Measurements from ENCODE around the gene CBLC. TPM values are rescaled to one million over a fixed set of nuclear protein-coding genes. Genes with fewer than 3 reads are reported as not detected.

Gene CBLC
- not detected for total RNA-seq (2021; fragmentation: NEBNext Ultra II Directional; extraction: Animal tissue kit (Norgen Biotek cat#: 25700))
- long read RNA-seq: 0 reads

- no peak for DNase-seq
- H3K4me3 Mint-ChIP-seq: no peak within 1 kb of the TSS
Measured at GRCh38 chr19:44777715-44778347, at the start of gene CBLC. Gene CBLC, plus strand, starts transcription at chr19:44777890. Its CDS starts 42 bp downstream, at chr19:44777932.

GRCh38 chr19:44728178-44728577 is 49.5 kb upstream of the CBLC start:
- Mint-ChIP-seq H3K27ac (no peak overlapping the region), H3K36me3 (ENCODE audit: low read depth) (no peaks in the 10 kb centered on the region), H3K9me3 (no peaks in the 10 kb centered on the region), H3K4me3 (no peak overlapping the region), H3K4me1 (ENCODE audit: low read depth) (peaks cover 19% of the 10 kb centered on the region), H3K27me3 (ENCODE audit: insufficient read depth) (no peaks in the 10 kb centered on the region; the same call in 1 of the 2 replicates)
- DNase-seq: no peak
- TF ChIP-seq CTCF (IDR thresholded peaks at IDR 0.05): no peak

More at GRCh38 chr19:44777715-44778347, at the start of gene CBLC:
- Mint-ChIP-seq H3K27me3 (ENCODE audit: insufficient read depth) (no peaks in the 10 kb centered on the region), H3K27ac (no peak within 1 kb of the TSS), H3K36me3 (ENCODE audit: low read depth) (no peaks in the 10 kb centered on the region; the same call in 1 of the 2 replicates), H3K9me3 (no peaks in the 10 kb centered on the region), H3K4me1 (ENCODE audit: low read depth) (peaks cover 23% of the 10 kb centered on the region)
- TF ChIP-seq CTCF (IDR thresholded peaks at IDR 0.05): no peak

GRCh38 chr19:44729516-44730033 is 48.1 kb upstream of the CBLC start:
- no peaks in the 10 kb centered on the region; the same call in 1 of the 2 replicates for H3K27me3 Mint-ChIP-seq (ENCODE audit: insufficient read depth)
- TF ChIP-seq CTCF (IDR thresholded peaks at IDR 0.05): no peak
- H3K4me3 Mint-ChIP-seq: no peak overlapping the region
- DNase-seq: no peak
- H3K9me3 Mint-ChIP-seq: no peaks in the 10 kb centered on the region
- H3K36me3 Mint-ChIP-seq (ENCODE audit: low read depth): no peaks in the 10 kb centered on the region
- peaks cover 5% of the 10 kb centered on the region for H3K4me1 Mint-ChIP-seq (ENCODE audit: low read depth)
- no peak overlapping the region for H3K27ac Mint-ChIP-seq

GRCh38 chr19:44731081-44731480 is 46.6 kb upstream of the CBLC start:
- Mint-ChIP-seq H3K4me1 (ENCODE audit: low read depth) (peaks cover 8% of the 10 kb centered on the region), H3K36me3 (ENCODE audit: low read depth) (no peaks in the 10 kb centered on the region), H3K4me3 (no peak overlapping the region), H3K27ac (no peak overlapping the region), H3K27me3 (ENCODE audit: insufficient read depth) (peaks cover 5% of the 10 kb centered on the region), H3K9me3 (no peaks in the 10 kb centered on the region)
- DNase-seq: no peak
- no peak for TF ChIP-seq CTCF (IDR thresholded peaks at IDR 0.05)

- H3K9me3 Mint-ChIP-seq: no peaks in the 10 kb centered on the region
- H3K4me3 Mint-ChIP-seq: no peak overlapping the region
- no peak overlapping the region for H3K27ac Mint-ChIP-seq
- no peak for DNase-seq
- H3K4me1 Mint-ChIP-seq (ENCODE audit: low read depth): peaks cover 8% of the 10 kb centered on the region
- H3K36me3 Mint-ChIP-seq (ENCODE audit: low read depth): no peaks in the 10 kb centered on the region
- TF ChIP-seq CTCF (IDR thresholded peaks at IDR 0.05): no peak
- H3K27me3 Mint-ChIP-seq (ENCODE audit: insufficient read depth): peaks cover 5% of the 10 kb centered on the region
Measured at GRCh38 chr19:44731622-44732021, 46.1 kb upstream of the CBLC start.

Data from HFFc6 (cell line).